GM18511 (cell line): Measurements from ENCODE around the gene FOSL2.

Experiments used
- ATAC-seq: cut with Tn5 transposase; IDR thresholded peaks from one replicate; pipeline ENCODE4 v1.9.1; 2021; ENCODE audit warnings: mild to moderate bottlenecking, moderate library complexity; ENCODE audit not compliant: unreplicated experiment

Gene FOSL2

DNA sequence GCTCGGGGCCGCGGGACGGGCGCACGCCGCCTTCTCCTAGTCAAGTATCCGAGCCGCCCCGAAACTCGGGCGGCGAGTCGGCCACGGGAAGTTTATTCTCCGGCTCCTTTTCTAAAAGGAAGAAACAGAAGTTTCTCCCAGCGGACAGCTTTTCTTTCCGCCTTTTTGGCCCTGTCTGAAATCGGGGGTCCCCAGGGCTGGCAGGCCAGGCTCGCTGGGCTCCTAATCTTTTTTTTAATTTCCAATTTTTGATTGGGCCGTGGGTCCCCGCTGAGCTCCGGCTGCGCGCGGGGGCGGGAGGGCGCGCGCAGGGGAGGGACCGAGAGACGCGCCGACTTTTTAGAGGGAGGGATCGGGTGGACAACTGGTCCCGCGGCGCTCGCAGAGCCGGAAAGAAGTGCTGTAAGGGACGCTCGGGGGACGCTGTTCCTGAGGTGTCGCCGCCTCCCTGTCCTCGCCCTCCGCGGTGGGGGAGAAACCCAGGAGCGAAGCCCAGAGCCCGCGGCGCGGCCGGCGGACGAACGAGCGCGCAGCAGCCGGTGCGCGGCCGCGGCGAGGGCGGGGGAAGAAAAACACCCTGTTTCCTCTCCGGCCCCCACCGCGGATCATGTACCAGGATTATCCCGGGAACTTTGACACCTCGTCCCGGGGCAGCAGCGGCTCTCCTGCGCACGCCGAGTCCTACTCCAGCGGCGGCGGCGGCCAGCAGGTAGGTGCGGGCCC is 617 bp downstream of the FOSL2 start:
- ATAC-seq, result no peak

DNA sequence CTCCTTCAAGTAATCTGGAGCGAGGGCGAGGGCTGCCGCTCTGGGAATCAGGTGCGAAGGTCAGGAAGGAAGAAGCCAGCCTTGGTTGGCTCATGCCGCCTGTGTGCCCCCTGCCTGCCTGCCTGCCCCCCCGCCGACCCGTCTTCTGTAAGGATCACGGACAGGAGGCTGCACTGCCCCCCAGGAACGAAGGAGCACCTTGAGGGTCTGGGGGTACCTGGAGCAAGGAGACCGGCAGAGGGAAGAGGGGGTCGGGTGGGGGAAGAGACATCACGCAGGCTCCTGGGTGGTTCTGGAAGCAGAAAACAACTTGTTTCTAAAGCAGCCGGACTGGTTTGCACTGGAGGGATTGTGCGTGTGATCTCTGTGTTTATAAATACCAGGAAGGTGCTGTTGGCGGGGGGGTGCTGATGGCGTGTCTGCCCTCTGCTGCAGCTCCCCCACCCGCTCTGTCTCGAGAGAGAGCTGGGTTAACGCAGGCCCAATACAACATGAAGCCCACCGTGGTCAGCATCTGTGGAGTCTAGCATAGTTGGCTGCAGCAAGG is 1.7 kb downstream of the FOSL2 start:
- no peak for ATAC-seq

DNA sequence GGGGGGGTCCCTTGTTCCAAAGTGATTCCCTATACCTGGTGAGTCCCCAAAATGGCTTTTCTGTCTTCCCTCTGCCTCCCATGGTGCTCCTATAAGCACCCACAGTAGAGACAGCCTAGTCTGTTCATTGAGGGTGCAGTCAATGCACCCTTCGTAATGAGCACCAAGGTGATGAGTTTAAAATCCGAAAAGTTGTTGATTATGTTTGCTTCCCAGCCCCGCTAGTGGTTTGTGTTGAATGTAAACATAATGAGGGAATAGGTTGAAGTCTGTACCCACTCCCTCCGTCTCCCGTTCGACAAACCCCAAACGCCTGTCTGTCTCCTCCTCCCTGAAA is 2.3 kb downstream of the FOSL2 start:
- ATAC-seq, result no peak

DNA sequence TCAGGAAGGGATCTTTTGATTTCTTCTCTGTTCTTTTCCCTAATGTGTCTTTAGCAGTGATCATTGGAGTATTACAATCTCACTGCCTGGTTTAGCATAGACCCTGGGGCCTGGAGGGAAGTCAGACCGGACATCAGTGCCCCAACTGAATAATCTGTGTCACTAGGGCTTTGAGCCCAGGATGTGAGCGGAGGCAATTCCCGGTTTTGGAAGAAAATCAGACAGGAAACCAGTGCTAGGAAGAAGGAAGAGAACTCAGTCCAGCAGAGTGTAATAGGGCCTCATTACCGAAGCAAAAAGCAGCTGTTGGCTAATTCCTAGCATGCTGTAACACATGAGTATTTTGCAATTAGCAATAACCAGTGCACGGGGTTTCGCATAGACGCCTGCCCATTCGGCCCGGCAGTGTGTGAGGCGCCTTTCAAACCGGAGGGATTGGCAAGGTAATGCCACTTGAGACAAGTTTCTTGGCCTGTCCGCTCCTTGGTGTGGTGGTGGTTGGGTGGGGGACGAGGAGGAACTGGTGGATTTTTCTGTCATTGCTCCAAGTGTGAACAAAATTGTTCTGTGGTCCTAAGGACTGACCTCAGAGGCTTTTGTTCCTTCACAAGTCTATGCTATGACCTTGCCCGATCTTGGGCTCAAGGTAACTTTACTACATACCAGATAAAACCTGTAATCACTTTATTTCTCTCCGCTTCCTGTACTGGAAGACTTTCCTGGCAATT is 2.8 kb downstream of the FOSL2 start:
- no peak for ATAC-seq

DNA sequence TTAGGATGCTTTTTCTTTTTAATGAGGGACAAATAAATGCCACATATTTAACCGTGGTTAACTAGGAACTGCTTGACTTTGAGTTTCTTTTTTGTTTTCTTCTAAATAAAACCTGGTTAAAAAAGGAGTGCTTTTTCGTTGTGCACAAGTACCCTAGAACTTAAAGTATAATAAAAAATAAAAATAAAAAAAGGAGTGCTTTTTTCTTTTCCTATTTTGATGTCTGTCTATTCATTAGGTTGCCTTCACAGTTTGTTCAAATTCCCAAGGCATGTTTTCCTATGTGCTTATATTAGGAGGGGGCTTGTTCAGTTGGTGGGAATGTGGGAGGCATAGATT is 4.4 kb downstream of the FOSL2 start:
- ATAC-seq, result no peak

DNA sequence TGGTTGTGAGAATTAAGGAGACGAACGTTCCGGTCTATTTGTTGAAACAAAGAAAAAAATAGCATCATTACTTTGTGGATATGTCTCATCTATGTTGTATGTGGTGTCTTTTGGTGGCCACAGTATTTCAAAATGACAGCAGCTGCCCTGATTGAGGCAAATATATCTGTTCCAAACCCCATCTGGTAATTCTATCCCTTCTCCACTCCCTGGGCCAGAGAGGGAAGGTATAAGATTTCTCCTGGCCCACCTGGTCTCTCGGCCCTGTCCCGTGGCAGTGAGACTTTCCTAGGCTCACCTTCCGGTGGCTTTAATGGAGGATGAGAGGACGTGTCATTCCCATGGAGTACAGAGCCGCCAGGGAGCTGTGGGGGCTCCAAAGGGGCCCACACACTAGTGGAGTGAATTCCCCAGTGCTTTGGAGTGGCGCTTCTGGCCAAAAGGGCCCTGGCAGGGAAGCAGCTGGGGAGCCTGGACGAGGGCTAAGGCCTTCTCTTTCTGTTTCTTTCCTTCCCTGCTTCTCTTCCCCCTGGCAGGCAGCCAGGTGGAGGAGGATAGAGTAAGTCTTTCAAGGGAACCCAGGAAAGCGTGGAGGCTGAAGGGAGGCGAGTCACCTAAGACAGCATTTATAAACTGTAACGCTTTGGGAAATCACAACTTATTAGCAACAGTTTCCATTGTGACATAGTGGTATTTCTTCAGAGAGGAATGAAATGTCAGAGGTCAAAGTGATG is 5.6 kb downstream of the FOSL2 start:
- no peak for ATAC-seq

DNA sequence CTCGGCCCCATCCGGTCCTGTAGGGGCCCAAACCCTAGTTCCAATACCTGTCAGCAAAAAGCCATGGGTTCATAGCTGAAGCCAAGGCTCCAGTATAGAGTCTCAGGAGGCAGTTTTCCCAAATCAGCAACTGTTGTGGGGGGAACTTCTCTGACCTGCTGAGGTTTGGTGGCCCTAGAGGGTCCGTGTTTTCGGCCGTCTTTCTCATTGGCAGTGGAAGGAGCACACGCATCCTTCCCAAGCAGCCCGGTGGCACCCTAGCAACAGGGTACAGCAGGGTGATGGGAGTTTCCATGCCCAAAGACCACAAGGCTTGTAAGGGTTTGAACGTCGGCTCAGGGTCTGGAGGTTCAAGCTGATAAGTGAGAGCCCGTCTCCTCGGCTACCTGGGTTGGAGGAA is 6.6 kb downstream of the FOSL2 start:
- ATAC-seq, result no peak

DNA sequence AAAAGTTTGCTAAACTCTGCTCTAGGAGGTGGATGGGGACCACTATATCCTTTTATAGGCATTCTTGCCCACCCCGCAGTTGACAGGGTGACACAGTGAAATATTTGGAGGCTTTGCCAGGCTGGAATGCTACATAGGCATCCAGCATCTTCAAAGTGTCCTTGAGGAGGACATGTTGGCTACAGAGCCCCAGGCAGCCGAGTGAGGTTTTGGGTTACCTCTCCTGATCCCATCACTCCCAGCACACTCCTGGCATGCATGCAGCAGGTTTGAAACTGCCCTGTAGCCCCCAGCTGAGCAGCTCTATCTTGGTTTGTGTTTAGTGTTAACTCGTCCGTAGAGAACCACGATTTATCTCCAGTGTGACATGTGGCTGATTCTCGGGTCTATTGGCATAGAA is 7.3 kb downstream of the FOSL2 start:
- ATAC-seq, result no peak

DNA sequence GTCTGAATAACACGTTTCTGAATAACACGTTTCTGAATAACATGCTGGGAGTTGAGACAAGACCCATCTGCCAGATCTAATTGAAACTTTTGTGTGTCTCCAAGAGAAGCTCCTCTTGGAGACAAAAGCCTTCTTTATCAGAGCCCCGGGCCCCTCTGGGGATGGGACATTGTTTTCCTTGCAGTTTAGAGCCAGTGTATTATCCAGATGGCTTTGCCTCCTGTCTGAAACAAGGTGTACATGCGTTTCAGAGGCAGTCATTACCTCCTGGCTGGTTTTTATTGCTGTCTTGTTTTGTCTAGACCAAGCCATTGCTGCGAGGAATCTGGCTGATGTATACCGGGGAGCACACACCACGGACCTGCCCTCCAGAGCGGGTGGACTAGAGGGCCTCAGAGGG is 7.8 kb downstream of the FOSL2 start:
- ATAC-seq, result no peak

DNA sequence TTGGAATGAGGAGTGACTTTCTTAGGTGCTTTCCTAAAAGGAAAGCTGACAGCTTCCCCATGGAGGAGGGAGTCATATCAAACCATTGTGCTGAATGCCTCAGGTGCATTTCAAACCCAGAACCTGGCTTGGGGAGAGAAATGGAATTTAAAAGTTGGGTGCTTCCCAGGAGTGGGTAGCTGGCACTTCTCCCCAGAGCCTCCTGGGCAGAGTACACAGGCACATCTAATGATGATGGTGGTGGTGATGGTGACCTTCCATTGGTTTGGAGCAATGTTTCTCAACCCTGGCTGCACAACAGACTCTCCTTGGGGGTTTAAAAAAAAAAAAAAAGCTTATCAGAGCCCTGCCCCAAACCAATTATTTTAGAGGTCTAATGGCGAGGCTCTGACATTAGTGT is 8.3 kb downstream of the FOSL2 start:
- no peak for ATAC-seq

DNA sequence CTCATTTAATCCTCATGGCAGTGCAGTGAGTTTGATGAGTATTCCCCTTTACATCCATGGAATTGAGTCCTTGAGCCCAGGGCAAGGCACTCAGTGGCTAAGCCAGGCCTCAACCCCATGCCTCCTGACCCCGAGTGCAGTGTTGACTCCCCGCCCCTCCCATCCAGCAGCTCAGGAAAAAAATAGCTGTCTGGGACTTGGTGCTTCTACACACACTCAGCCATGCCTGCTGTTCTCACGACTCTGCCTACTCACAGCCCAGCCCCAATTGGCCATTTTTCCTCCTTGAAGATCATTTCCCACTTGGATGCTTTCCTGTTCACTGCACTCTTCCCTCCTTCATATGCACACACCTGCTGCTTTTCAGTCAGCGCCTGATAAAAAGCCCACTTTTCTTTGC is 8.8 kb downstream of the FOSL2 start:
- no peak for ATAC-seq

DNA sequence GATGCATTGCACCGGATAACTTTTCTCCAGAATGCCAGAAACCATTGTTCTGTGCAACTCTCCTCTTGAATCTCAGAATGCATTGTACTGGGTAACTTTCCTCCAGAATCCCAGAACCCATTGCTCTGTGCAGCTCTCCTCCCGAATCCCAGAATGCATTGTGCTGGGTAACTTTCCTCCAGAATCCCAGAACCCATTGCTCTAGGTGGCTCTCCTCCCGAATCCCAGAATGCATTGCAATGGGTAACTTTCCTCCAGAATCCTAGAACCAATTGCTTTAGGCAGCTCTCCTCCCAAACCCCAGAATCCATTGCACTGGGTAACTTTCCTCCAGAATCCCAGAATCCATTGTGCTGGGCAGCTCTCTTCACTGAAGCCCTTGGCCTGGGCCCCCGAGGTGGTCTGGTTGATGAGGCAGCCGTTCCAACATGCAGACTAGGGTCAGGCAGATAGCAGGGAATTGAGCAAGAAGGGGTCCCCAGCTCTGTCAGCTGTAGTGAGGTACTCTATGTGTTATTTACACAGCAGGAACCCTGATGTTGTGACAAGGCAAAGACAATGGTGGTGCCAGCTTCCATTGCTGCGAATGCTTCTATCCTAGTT is 9.4 kb downstream of the FOSL2 start:
- ATAC-seq, result no peak

DNA sequence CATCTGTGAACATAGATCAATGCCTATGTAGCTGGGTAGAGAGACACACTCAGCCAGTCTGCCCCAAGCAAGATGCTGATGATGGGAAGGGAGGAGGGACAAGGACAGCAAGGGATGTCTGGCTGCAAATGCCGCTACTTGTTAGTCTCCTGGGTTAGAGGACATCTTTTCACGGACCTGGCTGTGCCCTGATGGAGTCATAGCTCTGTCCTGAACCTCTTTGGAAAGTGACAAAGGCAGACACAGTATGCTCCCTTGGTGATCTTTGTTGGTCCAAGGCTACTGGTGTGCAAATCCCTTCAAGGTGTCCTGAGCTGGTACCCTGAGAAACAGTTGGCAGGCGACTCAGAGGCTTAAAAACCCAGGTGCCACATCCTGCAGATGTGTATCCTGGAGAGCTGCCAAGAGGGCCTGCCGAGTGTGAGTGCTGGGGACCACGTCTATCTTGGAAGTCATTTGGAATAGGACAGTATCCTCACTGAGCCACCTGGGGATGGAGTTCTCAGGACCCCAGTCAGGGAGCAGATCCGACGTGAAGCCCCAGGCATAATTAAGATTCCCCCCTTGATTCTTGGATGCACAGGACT is 10.8 kb downstream of the FOSL2 start:
- ATAC-seq, result no peak

DNA sequence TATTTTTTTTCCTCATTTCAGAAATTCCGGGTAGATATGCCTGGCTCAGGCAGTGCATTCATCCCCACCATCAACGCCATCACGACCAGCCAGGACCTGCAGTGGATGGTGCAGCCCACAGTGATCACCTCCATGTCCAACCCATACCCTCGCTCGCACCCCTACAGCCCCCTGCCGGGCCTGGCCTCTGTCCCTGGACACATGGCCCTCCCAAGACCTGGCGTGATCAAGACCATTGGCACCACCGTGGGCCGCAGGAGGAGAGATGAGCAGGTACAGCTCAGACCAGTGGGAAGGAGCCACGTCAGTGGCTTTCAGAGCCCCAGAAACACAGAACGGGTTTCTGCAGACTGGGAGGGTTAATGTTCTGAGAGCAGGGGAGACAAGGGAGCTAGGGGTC is 11.4 kb downstream of the FOSL2 start:
- no peak for ATAC-seq

DNA sequence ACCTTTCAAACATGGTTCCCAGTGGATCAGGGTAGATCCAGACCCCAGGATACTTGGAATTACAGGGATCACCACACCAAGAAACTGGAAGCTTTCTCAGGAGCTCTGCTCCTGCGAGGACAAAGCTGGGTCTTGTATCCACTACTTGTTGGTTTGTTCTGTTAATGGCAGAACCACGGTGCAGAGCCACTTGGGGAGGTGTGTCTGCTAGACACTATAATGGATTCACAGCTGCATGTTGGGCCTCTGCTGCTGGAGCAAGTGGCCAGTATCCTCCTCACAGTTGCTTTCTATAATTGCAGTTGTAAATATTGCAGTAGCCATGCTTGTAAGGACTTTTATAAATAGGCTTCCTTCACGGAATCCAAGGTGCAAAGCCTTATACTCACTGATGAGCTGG is 12.9 kb downstream of the FOSL2 start:
- no peak for ATAC-seq

DNA sequence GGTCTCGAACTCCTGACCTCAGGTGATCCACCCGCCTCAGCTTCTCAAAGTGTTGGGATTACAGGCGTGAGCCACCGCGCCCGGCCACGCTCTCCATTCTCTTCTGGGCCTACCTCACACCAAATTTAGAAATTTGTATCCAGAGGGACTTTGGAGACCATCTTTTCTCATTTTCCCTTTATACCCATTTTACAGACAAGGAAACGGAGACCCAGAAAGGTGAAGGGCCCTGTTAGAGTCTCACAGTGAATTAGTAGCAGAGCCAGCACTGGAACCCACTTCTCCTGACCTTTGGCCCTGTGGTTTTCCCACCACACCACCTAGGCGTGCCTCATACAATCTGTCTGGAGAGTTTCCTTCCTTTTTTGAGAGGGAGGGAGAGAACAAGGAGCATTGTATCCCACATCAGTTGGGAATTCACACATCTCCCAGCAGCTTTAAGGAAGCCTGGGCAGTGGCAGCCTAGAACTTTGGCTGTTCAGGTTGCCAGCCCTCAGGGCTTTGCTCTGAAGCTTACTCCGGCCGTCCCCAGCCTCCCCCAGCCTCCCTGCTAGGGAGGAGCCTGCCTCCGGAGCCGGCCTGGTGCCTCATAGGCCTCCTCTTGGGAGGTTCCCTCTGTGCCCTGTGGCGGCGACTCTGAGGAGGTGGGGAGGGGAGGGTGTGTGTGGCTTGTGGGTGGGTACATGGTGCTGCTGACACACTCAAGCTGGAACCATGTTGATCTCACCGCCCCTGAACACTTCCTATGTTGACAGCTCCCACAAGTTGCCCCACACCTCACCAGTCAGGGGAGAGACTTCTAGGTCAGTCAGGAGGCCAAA is 13.8 kb downstream of the FOSL2 start:
- no peak for ATAC-seq

DNA sequence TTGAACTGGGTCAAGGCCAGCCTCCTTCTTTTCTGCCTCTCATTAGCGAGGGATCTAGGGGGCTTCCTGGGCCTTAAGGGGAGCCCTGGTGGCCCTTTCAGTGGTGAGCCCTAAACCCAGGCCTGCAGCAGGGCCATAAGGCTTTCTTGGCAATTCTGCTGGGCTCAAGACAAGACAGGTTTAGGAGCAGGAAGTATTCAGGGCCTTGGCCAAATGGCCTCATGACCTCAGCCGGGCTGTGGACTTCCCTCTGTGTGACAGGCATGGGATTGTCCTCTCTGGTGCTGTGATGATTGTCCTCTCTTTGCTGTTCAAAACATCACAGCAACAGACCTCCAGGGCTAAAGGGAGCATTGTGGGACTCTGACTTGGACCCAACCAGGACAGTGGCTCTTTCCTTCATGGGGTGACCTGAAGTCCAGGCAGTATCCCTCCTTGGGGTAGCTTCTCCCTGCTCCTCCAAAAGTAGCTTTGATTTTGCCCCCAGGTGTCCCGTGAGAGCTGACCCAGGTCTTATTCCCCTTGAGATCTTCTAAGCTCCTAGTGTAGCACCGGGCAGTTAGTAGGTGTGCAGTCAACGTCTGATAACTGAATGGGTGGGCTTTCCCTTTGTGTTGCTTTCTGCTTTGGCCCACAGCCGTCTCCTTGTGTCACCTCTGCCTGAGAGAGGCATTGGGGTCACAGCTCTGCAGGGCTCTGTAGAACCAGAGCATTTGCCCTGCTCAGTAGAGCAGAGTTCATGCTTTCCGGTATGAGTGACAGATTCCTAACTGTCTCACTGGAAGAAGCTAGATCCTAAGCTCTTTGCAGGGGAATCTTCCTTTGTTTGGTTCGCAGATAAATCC is 14.7 kb downstream of the FOSL2 start:
- ATAC-seq, result no peak

DNA sequence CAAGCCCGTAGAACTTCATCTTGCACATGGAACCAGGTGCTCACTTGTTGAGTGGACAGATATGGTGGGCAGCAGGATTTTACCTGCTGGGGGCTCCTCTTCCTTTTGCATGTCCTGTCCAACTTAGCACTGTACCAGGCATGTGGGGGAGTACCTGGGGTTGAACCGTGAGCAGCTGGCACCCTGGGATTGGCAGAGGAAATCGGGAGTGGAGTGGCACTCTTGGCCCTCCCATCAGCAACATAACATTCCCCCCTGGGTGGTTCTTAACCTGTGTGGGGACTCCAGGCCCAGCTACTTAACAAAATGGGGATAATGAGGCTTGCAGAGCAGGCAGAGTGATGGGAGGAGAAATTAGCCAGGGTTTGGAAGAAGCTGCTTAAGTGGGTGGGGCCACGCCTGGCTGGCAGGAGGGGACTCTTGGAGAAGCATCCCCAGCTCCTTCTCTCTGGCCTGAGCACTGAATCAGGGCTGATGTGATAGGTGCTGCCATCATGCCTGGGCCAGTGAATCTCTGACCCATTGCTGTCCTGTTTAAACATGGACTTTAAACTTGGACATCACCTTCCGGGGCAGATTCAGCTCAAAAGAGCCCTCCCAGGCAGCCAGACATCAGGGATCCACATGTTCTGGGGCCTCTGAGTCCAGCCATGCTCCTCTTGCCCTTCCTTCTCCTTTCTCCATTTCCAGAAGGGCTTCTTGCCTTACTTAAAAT is 15.5 kb downstream of the FOSL2 start:
- ATAC-seq, result no peak
